ENCODE measurements around the gene KATNB1. TPM values are rescaled to one million over a fixed set of nuclear protein-coding genes. Genes with fewer than 3 reads are reported as not detected.

KATNB1 gene
- 10 to 100 TPM; 23.6 to 34.3 (median 29.7) TPM for total RNA-seq
- 17.4 TPM for total RNA-seq (2013)

GRCh38 chr16:57735755-57736418 is at the start of gene KATNB1:
Gene KATNB1, plus strand, starts transcription at chr16:57735770. Its CDS starts 1,474 bp downstream, at chr16:57737244.
- ATAC-seq (peak in 2 of 3 donors; percentile 25 to 28), DNase-seq (peak in 1 of 2 donors; percentile 47)
- Mint-ChIP-seq H3K4me1 (peaks cover 34 to 37% of the 10 kb centered on the region in 2 donors), H3K4me3 (peak within 1 kb of the TSS; percentile 95), H3K27ac (peak within 1 kb of the TSS; percentile 96), H3K36me3 (no peaks in the 10 kb centered on the region), H3K9me3 (no peaks in the 10 kb centered on the region), H3K27me3 (ENCODE audit: low read depth in 2 of 2) (no peaks in the 10 kb centered on the region)
- Histone ChIP-seq H3K27ac (ENCODE audit: low read length) (peak within 1 kb of the TSS; percentile 67), H3K4me3 (ENCODE audit: low read length) (peak within 1 kb of the TSS; percentile 70), H3K9me3 (ENCODE audit: control insufficient read depth, insufficient read depth, low read length) (no peaks in the 10 kb centered on the region), H3K27me3 (ENCODE audit: control insufficient read depth, insufficient read depth, low read length) (no peaks in the 10 kb centered on the region), H3K36me3 (ENCODE audit: control insufficient read depth, insufficient read depth, low read length) (no peaks in the 10 kb centered on the region), H3K4me1 (ENCODE audit: control insufficient read depth, insufficient read depth, low read length) (peaks cover 24% of the 10 kb centered on the region)
- WGBS (ENCODE audit: insufficient coverage): under 1% methylated on average over 35 of the region's 35 CpGs
- intact Hi-C loops (cut with micrococcal nuclease): loop anchor here (1.0 to 5.0 kb wide), 11 partner anchors 21 to 549 kb away; partner anchors contain the start of genes CCDC102A, CFAP20, CIAPIN1 and COQ9
- no peak for TF ChIP-seq CTCF (IDR thresholded peaks at IDR 0.05)

- Histone ChIP-seq H3K27me3 (ENCODE audit: control insufficient read depth, insufficient read depth, low read length) (no peaks in the 10 kb centered on the region), H3K27ac (ENCODE audit: low read length) (no peak overlapping the region), H3K4me1 (ENCODE audit: control insufficient read depth, insufficient read depth, low read length) (peaks cover 25% of the 10 kb centered on the region), H3K9me3 (ENCODE audit: control insufficient read depth, insufficient read depth, low read length) (no peaks in the 10 kb centered on the region), H3K36me3 (ENCODE audit: control insufficient read depth, insufficient read depth, low read length) (no peaks in the 10 kb centered on the region), H3K4me3 (ENCODE audit: low read length) (no peak overlapping the region)
- intact Hi-C loops (cut with micrococcal nuclease): no loop called here
- DNase-seq: no peak
- H3K36me3 Mint-ChIP-seq: no peaks in the 10 kb centered on the region
- H3K4me3 Mint-ChIP-seq: no peak overlapping the region
- WGBS (ENCODE audit: insufficient coverage): 73% methylated on average over 4 of the region's 4 CpGs
- H3K27ac Mint-ChIP-seq: no peak overlapping the region
- H3K9me3 Mint-ChIP-seq: no peaks in the 10 kb centered on the region
- no peak for TF ChIP-seq CTCF (IDR thresholded peaks at IDR 0.05)
- no peak for ATAC-seq
- no peaks in the 10 kb centered on the region for H3K27me3 Mint-ChIP-seq (ENCODE audit: low read depth in 2 of 2)
- peaks cover 20% of the 10 kb centered on the region in 2 donors for H3K4me1 Mint-ChIP-seq
Observed at GRCh38 chr16:57686577-57686976, 49.0 kb upstream of the KATNB1 start.

- DNase-seq (no peak), ATAC-seq (no peak)
- Mint-ChIP-seq H3K27ac (peak overlapping the region; percentile 76 to 84), H3K4me1 (peaks cover 20% of the 10 kb centered on the region in 2 donors), H3K36me3 (no peaks in the 10 kb centered on the region), H3K4me3 (no peak overlapping the region), H3K9me3 (no peaks in the 10 kb centered on the region), H3K27me3 (ENCODE audit: low read depth in 2 of 2) (no peaks in the 10 kb centered on the region)
- Histone ChIP-seq H3K27ac (ENCODE audit: low read length) (no peak overlapping the region), H3K27me3 (ENCODE audit: control insufficient read depth, insufficient read depth, low read length) (no peaks in the 10 kb centered on the region), H3K36me3 (ENCODE audit: control insufficient read depth, insufficient read depth, low read length) (no peaks in the 10 kb centered on the region), H3K4me1 (ENCODE audit: control insufficient read depth, insufficient read depth, low read length) (peaks cover 25% of the 10 kb centered on the region), H3K9me3 (ENCODE audit: control insufficient read depth, insufficient read depth, low read length) (no peaks in the 10 kb centered on the region), H3K4me3 (ENCODE audit: low read length) (no peak overlapping the region)
- 92% methylated on average over 3 of the region's 3 CpGs for whole genome bisulfite sequencing (ENCODE audit: insufficient coverage)
- TF ChIP-seq CTCF (IDR thresholded peaks at IDR 0.05): no peak
- intact Hi-C loops (cut with micrococcal nuclease): no loop called here
Observed at GRCh38 chr16:57687363-57687929, 48.1 kb upstream of the KATNB1 start.
